H9 (cell line): ENCODE measurements around the gene CCDC170. TPM values are rescaled to one million over a fixed set of nuclear protein-coding genes. Genes with fewer than 3 reads are reported as not detected.

Source experiments
- DNase-seq: peaks from one replicate; pipeline ENCODE4 v3.0.0-alpha.2; 2017
- H2AFZ ChIP-seq: one replicate; pipeline ENCODE4 v1.6.1; 2013; ENCODE audit warnings: mild to moderate bottlenecking, low read length, control low read depth, moderate library complexity
- H2AK5ac ChIP-seq: 2 replicates; pipeline ENCODE4 v1.6.1; 2013; ENCODE audit warnings: low read length, control low read depth, mixed read lengths; ENCODE audit not compliant: insufficient read length
- H2BK120ac ChIP-seq: one replicate; pipeline ENCODE4 v1.6.1; 2013; ENCODE audit warnings: low read depth, mild to moderate bottlenecking, low read length, control low read depth, inconsistent platforms; ENCODE audit not compliant: poor library complexity, severe bottlenecking
- H2BK12ac ChIP-seq: 2 replicates; pipeline ENCODE4 v1.6.1; 2013; ENCODE audit warnings: low read length, control low read depth, mixed read lengths, low read depth; ENCODE audit not compliant: insufficient read length
- H2BK15ac ChIP-seq: 2 replicates; pipeline ENCODE4 v1.6.1; 2013; ENCODE audit warnings: low read depth, low read length, control low read depth
- H2BK20ac ChIP-seq: one replicate; pipeline ENCODE4 v1.6.1; 2013; ENCODE audit warnings: low read depth, mild to moderate bottlenecking, low read length, control low read depth, inconsistent platforms; ENCODE audit not compliant: poor library complexity, severe bottlenecking
- H2BK5ac ChIP-seq: 2 replicates; pipeline ENCODE4 v1.6.1; 2013; ENCODE audit warnings: low read length, control low read depth, mixed read lengths; ENCODE audit not compliant: insufficient read length
- H3K14ac ChIP-seq: 2 replicates; pipeline ENCODE4 v1.6.1; 2013; ENCODE audit warnings: low read length, control low read depth; ENCODE audit not compliant: insufficient read depth
- H3K18ac ChIP-seq: 2 replicates; pipeline ENCODE4 v1.6.1; 2013; ENCODE audit warnings: low read depth, mild to moderate bottlenecking, mixed read lengths, low read length, control low read depth; ENCODE audit not compliant: insufficient read length
- H3K23ac ChIP-seq: 2 replicates; pipeline ENCODE4 v1.6.1; 2013; ENCODE audit warnings: low read length, control low read depth, mixed read lengths, low read depth; ENCODE audit not compliant: insufficient read length
- H3K23me2 ChIP-seq: 2 replicates; pipeline ENCODE4 v1.6.1; 2013; ENCODE audit warnings: low read depth, mild to moderate bottlenecking, mixed read lengths, low read length, control low read depth; ENCODE audit not compliant: insufficient read length, poor library complexity, severe bottlenecking
- H3K27ac ChIP-seq: 2 replicates; pipeline ENCODE4 v1.5.1; 2013; ENCODE audit warnings: low read length, control low read depth, mixed read lengths, low read depth; ENCODE audit not compliant: insufficient read length
- H3K27me3 ChIP-seq: 2 replicates; pipeline ENCODE4 v1.6.1; 2013; ENCODE audit warnings: low read length, control low read depth, inconsistent platforms; ENCODE audit not compliant: insufficient read depth
- H3K4ac ChIP-seq: 2 replicates; pipeline ENCODE4 v1.6.1; 2013; ENCODE audit warnings: low read depth, mild to moderate bottlenecking, control low read depth, inconsistent platforms, low read length, moderate library complexity
- H3K4me1 ChIP-seq: 2 replicates; pipeline ENCODE4 v1.6.1; 2013; ENCODE audit warnings: low read length, control low read depth, inconsistent platforms; ENCODE audit not compliant: insufficient read depth
- H3K4me2 ChIP-seq: 2 replicates; pipeline ENCODE4 v1.6.1; 2013; ENCODE audit warnings: low read length, control low read depth, mixed read lengths; ENCODE audit not compliant: insufficient read length, insufficient read depth
- H3K56ac ChIP-seq: 2 replicates; pipeline ENCODE4 v1.6.1; 2013; ENCODE audit warnings: low read depth, mild to moderate bottlenecking, mixed read lengths, low read length, control low read depth; ENCODE audit not compliant: insufficient read length
- H3K79me1 ChIP-seq: 2 replicates; pipeline ENCODE4 v1.6.1; 2013; ENCODE audit warnings: low read depth, mild to moderate bottlenecking, moderate library complexity, low read length, control low read depth, inconsistent platforms; ENCODE audit not compliant: insufficient read depth, poor library complexity, severe bottlenecking
- H3K79me2 ChIP-seq: 2 replicates; pipeline ENCODE4 v1.6.1; 2013; ENCODE audit warnings: low read length, control low read depth, inconsistent platforms; ENCODE audit not compliant: insufficient read depth
- H3K9ac ChIP-seq: 2 replicates; pipeline ENCODE4 v1.6.1; 2013; ENCODE audit warnings: low read length, control low read depth, mixed read lengths; ENCODE audit not compliant: insufficient read length; ENCODE audit errors: extremely low read depth
- H3K9me3 ChIP-seq: one replicate; pipeline ENCODE4 v1.6.1; 2013; ENCODE audit warnings: low read depth, low read length, inconsistent platforms; ENCODE audit not compliant: control insufficient read depth
- H3T11ph ChIP-seq: one replicate; pipeline ENCODE4 v1.6.1; 2013; ENCODE audit warnings: mild to moderate bottlenecking, low read length, control low read depth, inconsistent platforms
- H4K20me1 ChIP-seq: one replicate; pipeline ENCODE4 v1.6.1; 2013; ENCODE audit not compliant: control insufficient read depth, insufficient read length, insufficient read depth
- H4K5ac ChIP-seq: 2 replicates; pipeline ENCODE4 v1.6.1; 2013; ENCODE audit warnings: low read depth, mild to moderate bottlenecking, mixed read lengths, low read length, control low read depth; ENCODE audit not compliant: insufficient read length
- H4K8ac ChIP-seq: replicated peaks from 2 replicates; pipeline ENCODE4 v1.6.1; 2013; ENCODE audit warnings: low read length, control low read depth, mixed read lengths, low read depth; ENCODE audit not compliant: insufficient read length
- H4K91ac ChIP-seq: 2 replicates; pipeline ENCODE4 v1.6.1; 2013; ENCODE audit warnings: low read depth, mild to moderate bottlenecking, moderate library complexity, mixed read lengths, low read length, control low read depth; ENCODE audit not compliant: insufficient read length
- H3K27ac Mint-ChIP-seq, 3 experiments: 2 replicates in 2 of 3; 3 replicates in 1 of 3; pipeline ENCODE4 v1.8.0; 2020 to 2021; ENCODE audit warnings: mixed read lengths in 3 of 3, mild to moderate bottlenecking in 1 of 3, moderate library complexity in 1 of 3
- H3K27me3 Mint-ChIP-seq: 2 replicates; pipeline ENCODE4 v1.8.0; 2021; ENCODE audit warnings: low read depth, mild to moderate bottlenecking, moderate library complexity, mixed read lengths
- H3K36me3 Mint-ChIP-seq, 3 experiments: 2 replicates in 2 of 3; 3 replicates in 1 of 3; pipeline ENCODE4 v1.8.0; 2020 to 2021; ENCODE audit warnings: low read depth in 3 of 3, mixed read lengths in 3 of 3; ENCODE audit not compliant: insufficient read depth in 1 of 3
- H3K4me1 Mint-ChIP-seq, 2 experiments: 2 replicates each; pipeline ENCODE4 v1.8.0; 2020; ENCODE audit warnings: mixed read lengths in 2 of 2
- H3K4me3 Mint-ChIP-seq, 2 experiments: 2 replicates in 1 of 2; 3 replicates in 1 of 2; pipeline ENCODE4 v1.8.0; 2020 to 2021; ENCODE audit warnings: mild to moderate bottlenecking in 2 of 2, mixed read lengths in 2 of 2, moderate library complexity in 1 of 2
- H3K9me3 Mint-ChIP-seq, 2 experiments: 2 replicates in 1 of 2; 3 replicates in 1 of 2; pipeline ENCODE4 v1.8.0; 2020; ENCODE audit warnings: mild to moderate bottlenecking in 2 of 2, mixed read lengths in 2 of 2, moderate library complexity in 1 of 2
- WGBS: extraction: QIAGEN DNeasy Blood & Tissue Kit; methylation state at CpG from one replicate; pipeline ENCODE4 v1.1.7; 2013; ENCODE audit warnings: missing lambda C conversion rate, low lambda C conversion rate, mixed read lengths; ENCODE audit not compliant: insufficient read length; ENCODE audit errors: extremely low coverage; 5-methylcytosine and 5-hydroxymethylcytosine counted together
- total RNA-seq: library from RNA; stranded (reverse); gene quantifications from 2 replicates; pipeline ENCODE4 v1.2.1, GENCODE V29; 2021
- TF ChIP-seq, protein P1 (sequence below): fragments of 200-600 bp; sonication (generic); conservative IDR thresholded peaks from 3 replicates; pipeline ENCODE4 v1.8.0; 2021; ENCODE audit warnings: antibody characterized with exemption, mild to moderate bottlenecking

CCDC170 gene
- total RNA-seq, 1 experiment from 2014 or later: 0.07 TPM

GRCh38 chr6:151488226-151488625 is 5.6 kb upstream of the CCDC170 start:
- no peak overlapping the region for H3T11ph ChIP-seq
- H4K91ac ChIP-seq: no peak overlapping the region
- no peak overlapping the region for H3K23ac ChIP-seq
- no peaks in the 10 kb centered on the region for H4K20me1 ChIP-seq
- peaks cover under 1 to 2% of the 10 kb centered on the region in 2 experiments; a peak in 2 of 4 replicates for H3K4me1 Mint-ChIP-seq
- no peak for DNase-seq
- no peaks in the 10 kb centered on the region for H3K9me3 Mint-ChIP-seq
- H3K79me2 ChIP-seq: no peaks in the 10 kb centered on the region
- H3K27ac ChIP-seq: no peak overlapping the region
- no peaks in the 10 kb centered on the region for H3K9me3 ChIP-seq
- H3K4ac ChIP-seq: no peak overlapping the region
- H3K36me3 Mint-ChIP-seq: no peaks in the 10 kb centered on the region
- no peak overlapping the region for H2BK120ac ChIP-seq
- no peak overlapping the region for H2AK5ac ChIP-seq
- H3K4me1 ChIP-seq: no peaks in the 10 kb centered on the region
- H3K23me2 ChIP-seq: no peaks in the 10 kb centered on the region
- H3K14ac ChIP-seq: no peak overlapping the region
- WGBS: no CpG with 5 or more reads among the region's 2 CpGs
- no peak overlapping the region for H2AFZ ChIP-seq
- no peak overlapping the region for H3K4me3 Mint-ChIP-seq
- no peak overlapping the region for H2BK12ac ChIP-seq
- no peak overlapping the region for H3K27ac Mint-ChIP-seq
- H4K8ac ChIP-seq: no peak overlapping the region
- no peak overlapping the region for H3K56ac ChIP-seq
- TF ChIP-seq, protein P1, sequence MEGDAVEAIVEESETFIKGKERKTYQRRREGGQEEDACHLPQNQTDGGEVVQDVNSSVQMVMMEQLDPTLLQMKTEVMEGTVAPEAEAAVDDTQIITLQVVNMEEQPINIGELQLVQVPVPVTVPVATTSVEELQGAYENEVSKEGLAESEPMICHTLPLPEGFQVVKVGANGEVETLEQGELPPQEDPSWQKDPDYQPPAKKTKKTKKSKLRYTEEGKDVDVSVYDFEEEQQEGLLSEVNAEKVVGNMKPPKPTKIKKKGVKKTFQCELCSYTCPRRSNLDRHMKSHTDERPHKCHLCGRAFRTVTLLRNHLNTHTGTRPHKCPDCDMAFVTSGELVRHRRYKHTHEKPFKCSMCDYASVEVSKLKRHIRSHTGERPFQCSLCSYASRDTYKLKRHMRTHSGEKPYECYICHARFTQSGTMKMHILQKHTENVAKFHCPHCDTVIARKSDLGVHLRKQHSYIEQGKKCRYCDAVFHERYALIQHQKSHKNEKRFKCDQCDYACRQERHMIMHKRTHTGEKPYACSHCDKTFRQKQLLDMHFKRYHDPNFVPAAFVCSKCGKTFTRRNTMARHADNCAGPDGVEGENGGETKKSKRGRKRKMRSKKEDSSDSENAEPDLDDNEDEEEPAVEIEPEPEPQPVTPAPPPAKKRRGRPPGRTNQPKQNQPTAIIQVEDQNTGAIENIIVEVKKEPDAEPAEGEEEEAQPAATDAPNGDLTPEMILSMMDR: no peak
- H2BK5ac ChIP-seq: no peak overlapping the region
- no peak overlapping the region for H4K5ac ChIP-seq
- H2BK20ac ChIP-seq: no peak overlapping the region
- H3K79me1 ChIP-seq: no peaks in the 10 kb centered on the region
- no peak overlapping the region for H2BK15ac ChIP-seq
- no peak overlapping the region for H3K4me2 ChIP-seq
- no peak overlapping the region for H3K9ac ChIP-seq
- no peak overlapping the region for H3K18ac ChIP-seq
- H3K27me3 Mint-ChIP-seq: peaks cover 13% of the 10 kb centered on the region
- H3K27me3 ChIP-seq: no peaks in the 10 kb centered on the region; the same call in 1 of the 2 replicates
